Medulla oblongata (tissue), 1 donor: Measurements from ENCODE around the gene RNASEH2C.
"Not testable (repeated sequence)": the region's sequence is repeated elsewhere in the genome, so short reads cannot be mapped to it uniquely, and the experiment has no call there.

Source experiments
- DNase-seq: peaks from one replicate; pipeline ENCODE4 v3.0.0-alpha.2; 2015; ENCODE audit errors: extremely low spot score

The RNASEH2C gene

DNA sequence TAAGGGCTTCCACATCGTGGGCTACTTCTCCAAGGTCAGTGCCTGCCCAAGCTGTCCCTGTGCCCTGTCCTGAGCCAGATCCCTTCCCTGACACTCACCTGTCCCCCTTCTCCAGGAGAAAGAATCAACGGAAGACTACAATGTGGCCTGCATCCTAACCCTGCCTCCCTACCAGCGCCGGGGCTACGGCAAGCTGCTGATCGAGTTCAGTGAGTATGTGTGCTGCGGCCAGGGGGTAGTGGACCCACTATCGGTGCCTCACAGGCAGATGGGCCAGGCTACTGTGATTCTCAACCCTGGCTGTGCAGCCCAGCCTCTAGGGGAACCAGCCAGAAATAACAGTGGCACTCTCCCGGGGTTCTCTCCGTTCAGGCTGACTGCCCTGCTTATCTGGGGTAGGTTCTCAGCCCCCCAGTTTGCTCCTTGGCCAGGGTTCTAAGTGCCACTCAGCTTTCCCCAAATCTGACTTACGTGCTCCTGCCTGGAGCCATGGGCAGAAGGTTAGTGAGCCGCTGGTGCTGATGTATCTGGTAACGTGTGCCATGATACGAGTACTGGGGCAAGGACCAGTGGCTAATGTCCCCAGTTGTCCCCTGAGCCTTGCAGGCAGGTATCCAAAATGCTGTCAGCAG, 3.7 kb downstream of the RNASEH2C start:
- DNase-seq: no peak

DNA sequence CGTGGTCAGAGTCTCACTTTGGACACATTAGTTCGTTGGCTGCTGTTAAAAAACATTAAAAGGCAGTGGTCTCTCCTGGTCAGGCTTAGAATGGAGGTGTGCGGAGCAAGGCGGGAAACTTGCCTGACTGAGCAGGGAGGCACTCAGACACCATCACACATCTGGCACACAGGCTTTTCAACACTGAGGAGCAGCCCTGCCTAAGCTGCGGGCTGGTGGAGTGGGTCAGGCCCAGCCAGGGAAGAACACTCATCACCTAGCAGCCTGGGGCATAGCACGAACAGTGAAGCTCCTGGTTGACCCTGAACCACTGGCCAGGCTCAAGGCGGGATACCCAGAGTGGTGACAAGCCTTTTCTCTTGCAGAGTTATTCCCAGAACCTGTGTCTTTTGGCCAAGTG, 4.3 kb downstream of the RNASEH2C start:
- DNase-seq: no peak

DNA sequence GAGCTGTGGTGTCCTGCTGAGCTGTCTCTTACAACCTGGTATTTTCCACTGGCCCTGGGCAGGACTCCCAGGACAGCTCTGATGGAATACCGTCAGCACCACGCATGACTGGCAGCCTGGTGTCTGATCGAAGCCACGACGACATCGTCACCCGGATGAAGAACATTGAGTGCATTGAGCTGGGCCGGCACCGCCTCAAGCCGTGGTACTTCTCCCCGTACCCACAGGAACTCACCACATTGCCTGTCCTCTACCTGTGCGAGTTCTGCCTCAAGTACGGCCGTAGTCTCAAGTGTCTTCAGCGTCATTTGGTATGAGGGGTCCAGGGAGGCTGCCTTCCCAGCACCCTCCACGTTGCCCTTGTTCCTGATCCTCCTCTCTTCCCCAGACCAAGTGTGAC, 6.2 kb downstream of the RNASEH2C start:
- no peak for DNase-seq

DNA sequence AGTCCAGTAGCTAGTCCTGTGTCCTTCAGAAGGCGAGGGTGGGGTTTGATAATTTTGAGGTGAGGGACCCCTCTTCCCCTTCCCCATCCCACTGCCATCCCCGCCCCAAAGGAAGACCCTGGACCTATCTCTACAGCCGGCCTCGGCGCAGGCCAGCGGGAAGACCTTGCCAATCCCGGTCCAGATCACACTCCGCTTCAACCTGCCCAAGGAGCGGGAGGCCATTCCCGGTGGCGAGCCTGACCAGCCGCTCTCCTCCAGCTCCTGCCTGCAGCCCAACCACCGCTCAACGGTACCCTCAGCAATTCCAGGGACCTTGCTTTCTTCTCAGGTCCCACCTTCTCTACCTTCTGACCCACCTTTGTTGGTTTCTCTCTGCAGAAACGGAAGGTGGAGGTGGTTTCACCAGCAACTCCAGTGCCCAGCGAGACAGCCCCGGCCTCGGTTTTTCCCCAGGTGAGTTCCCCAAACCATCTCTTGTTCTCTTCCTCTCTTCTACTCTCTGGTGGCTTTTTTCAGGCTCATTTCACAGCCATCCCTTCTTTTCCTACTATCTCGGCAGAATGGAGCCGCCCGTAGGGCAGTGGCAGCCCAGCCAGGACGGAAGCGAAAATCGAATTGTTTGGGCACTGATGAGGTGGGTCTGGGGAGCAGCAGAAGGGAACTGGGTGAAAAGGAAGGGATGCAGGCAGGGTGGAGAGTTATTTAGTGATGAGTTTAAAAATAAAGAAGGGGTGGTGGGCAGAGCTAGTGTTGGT, 7.2 kb downstream of the RNASEH2C start:
- no peak for DNase-seq

DNA sequence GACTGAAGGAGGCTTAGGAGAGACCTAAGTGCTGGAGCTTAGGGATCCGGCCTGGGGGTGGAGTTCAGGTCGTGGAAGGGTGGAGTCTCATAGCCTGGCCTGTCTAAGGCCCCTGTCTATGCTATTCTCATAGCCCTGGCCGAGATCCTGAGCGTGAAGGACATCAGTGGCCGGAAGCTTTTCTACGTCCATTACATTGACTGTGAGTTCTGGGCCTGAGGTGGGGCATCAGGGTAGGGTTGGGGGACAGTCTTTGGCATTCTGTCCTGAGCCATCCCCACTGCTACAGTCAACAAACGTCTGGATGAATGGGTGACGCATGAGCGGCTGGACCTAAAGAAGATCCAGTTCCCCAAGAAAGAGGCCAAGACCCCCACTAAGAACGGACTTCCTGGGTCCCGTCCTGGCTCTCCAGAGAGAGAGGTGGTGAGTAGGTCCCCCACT, 7.9 kb downstream of the RNASEH2C start:
- DNase-seq: no peak

DNA sequence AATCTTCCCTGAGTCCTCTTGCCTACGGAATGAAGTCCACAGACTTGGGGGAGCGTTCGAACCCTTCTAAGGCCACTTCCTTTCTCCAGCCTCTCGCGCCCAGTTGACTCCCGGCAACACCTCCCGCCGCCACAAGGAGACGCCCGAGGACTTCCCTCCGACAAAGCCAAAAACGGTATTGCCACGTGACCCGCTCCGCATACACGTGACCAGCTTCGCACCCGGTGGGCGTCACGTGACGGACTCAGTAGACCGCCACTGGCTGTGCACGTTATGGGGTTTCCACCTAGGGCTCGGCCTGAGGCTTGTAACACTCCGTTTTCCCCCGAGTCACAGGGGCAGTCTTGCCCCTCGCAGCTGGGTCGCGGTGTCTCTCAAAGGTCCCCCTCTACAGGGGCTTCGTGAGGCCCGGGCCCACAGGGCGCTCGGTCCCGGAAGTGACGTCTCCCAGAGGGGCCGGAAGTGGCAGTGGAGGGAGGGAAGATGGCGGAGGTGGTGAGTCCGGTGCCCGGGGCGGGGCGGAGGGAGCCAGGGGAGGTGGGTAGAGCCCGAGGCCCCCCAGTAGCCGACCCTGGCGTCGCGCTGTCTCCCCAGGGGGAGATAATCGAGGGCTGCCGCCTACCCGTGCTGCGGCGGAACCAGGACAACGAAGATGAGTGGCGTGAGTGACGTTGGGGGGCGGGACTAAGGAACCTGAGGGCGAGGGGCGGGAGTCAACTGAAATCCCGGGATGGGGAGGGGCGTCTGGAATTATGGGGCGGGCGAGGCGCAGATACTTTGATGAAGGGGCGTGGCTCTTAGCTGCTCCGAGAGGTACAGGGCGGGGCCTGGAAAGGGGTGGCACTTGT, 8.6 kb downstream of the RNASEH2C start, which contains the start of gene KAT5:
Gene KAT5, plus strand, starts transcription at position 468 of the 848 bp plus-strand sequence. Its CDS starts 16 bp downstream, at position 484.
- peak; percentile 98 for DNase-seq

DNA sequence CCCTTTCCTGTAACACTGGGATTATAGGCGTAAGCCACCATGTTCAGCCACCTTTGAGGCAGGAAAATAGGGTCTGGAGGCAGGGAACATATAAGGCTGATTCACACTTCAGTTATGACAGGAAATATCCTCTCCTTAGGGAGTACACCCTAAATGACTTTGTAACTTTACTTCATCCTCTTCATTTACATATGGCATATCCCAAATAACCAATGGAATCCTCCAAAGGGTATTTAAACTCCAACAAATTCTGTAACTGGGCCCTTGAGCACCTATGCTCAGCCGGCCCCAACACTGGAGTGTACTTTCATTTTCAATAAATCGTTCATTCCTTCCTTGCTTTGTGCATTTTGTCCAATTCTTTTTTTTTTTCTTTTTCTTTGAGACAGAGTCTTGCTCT, 10.2 kb downstream of the RNASEH2C start:
- no peak for DNase-seq

DNA sequence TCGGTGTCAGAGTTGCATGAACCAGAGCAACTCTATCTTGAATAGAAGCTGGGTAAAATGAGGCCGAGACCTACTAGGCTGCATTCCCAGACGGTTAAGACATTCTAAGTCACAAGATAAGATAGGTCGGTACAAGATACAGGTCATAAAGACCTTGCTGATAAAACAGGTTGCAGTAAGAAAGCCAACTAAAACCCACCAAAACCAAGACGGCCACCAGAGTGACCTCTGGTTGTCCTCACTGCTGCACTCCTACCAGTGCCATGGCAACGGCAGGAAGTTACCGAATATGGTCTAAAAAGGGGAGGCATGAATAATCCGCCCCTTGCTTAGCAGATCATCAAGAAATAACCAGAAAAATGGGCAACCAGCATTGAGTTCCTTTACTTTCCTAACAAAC, 10.9 kb downstream of the RNASEH2C start:
- no peak for DNase-seq

DNA sequence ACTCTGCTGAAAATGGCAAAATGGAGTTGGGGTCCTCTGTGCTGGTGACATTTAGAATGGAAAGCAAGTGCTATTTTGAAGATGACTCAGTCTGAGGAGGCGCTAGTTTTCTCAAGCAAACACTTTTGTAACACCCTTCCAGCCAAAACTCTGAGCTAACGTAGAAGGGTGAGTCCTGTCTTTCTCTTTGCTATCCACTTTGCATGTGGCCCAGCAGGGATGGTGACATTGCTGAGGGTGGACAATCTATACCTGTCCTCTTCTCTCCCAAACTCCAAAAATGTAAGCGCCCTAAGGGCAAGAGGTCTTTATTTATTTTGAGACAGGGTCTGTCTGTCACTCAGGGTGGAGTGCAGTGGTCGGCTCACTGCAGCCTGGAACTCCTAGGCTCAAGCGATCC, 12.1 kb downstream of the RNASEH2C start:
- no peak for DNase-seq

DNA sequence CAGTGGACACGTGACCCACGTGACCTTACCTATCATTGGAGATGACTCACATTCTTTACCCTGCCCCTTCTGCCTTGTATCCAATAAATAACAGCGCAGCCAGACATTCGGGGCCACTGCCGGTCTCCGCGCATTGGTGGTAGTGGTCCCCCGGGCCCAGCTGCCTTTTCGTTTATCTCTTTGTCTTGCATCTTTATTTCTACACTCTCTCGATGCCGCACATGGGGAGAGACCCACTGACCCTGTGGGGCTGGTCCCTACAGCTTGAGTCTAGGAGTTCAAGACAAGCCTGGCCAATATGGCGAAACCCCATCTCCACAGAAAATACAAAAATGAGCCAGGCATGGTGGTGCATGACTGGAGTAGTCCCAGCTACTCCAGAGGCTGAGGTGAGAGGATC, 13.6 kb downstream of the RNASEH2C start:
- DNase-seq: not testable (repeated sequence)

DNA sequence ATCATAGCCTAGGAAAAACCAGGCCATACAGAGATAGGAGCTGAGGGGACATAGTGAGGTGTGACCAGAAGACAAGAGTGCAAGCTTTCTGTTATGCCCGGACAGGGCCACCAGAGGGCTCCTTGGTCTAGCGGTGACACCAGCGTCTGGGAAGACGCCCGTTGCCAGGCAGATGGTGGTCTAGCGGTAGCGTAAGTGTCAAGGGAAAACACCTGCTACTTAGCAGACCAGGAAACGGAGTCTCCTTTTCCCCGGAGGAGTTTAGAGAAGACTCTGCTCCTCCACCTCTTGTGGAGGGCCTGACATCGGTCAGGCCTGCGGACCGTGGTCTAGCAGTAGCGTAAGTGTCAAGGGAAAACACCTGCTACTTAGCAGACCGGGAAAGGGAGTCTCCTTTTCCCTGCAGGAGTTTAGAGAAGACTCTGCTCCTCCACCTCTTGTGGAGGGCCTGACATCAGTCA, 14.3 kb downstream of the RNASEH2C start:
- peak; percentile 52 for DNase-seq

DNA sequence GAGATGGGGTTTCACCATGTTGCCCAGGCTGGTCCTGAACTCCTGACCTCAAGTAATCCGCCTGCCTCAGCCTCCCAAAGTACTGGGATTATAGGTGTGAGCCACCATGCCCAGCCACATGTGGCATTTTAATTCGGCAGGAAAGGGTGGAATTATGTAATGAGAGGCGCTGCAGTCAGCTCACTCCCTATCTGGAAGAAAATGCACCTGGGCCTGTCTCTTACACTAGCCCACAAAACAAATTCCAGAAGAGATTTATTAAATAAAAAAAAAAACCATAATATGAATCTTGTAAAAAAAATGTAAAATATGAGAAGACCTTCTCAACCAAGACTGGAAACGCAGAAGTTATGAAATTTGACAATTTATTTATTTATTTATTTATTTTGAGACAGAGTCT, 16.8 kb downstream of the RNASEH2C start:
- DNase-seq: no peak

DNA sequence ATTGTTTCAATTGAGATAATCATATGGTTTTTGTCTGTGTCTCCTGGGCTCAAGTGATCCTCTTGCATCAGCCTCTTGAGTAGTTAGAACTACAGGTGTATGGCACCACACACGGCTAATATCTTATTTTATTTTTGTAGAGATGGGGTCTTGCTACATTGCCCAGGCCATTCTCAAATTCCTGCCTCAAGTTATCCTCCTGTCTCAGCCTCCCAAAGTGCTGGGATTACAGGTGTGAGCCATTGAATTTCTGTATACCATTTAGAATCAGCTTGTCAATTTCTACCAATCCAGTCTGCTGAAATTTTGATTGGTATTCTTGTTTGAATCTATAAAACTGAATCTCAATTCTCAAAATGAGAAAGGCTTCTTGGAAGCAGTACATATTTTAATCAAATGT, 18.9 kb downstream of the RNASEH2C start:
- DNase-seq: no peak

DNA sequence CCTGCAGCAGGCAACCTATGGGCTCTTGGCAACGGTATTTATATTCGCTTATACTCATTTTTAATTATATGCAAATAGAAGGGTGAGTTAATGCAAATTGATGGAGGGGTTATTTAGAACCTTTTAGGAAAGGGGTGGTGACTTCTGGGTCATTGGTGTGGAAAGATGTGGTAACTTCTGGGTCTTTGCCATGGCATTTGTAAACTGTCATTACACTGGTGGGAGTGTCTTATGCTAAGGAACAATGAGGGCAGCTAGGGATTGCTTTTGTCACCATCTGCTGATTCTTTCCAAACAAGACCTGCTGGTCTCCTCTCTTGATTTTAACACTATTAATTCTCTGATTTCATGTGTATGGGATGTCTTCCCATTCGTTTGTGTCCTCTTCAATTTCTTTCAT, 20.2 kb downstream of the RNASEH2C start:
- DNase-seq: no peak

DNA sequence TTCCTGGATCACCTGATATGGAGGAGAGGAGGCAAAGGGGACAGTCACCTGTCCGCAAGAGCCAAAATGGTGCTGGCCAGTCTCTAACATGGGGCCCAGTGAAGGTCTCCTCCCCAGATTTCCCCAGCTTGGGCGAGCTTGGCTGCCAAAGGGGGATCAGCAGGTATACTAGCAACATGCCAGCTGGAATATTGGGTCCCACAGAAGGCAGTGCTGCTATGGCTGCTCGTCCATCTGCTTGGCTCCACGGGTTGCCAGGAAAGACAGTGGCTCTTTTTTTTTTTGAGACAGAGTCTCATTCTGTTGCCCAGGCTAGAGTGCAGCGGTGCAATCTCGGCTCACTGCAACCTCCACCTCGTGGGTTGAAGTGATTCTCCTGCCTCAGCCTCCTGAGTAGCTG, 21.3 kb downstream of the RNASEH2C start:
- no peak for DNase-seq

DNA sequence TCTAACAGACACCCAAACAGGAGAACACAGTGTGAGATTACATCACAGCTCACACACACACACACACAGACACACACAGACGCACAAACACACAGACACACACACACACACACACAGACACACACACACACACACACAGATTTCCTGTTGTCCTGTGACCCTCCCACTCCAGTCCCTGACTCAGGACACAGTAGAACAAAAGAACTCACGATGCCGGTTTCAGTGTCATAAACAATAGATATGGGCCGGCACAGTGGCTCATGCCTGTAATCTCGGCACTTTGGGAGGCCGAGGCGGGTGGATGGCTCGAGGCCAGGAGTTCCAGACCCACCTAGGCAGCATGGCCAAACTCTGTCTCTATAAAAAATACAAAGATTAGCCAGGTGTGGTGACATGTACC, 22.4 kb downstream of the RNASEH2C start:
- no peak for DNase-seq

DNA sequence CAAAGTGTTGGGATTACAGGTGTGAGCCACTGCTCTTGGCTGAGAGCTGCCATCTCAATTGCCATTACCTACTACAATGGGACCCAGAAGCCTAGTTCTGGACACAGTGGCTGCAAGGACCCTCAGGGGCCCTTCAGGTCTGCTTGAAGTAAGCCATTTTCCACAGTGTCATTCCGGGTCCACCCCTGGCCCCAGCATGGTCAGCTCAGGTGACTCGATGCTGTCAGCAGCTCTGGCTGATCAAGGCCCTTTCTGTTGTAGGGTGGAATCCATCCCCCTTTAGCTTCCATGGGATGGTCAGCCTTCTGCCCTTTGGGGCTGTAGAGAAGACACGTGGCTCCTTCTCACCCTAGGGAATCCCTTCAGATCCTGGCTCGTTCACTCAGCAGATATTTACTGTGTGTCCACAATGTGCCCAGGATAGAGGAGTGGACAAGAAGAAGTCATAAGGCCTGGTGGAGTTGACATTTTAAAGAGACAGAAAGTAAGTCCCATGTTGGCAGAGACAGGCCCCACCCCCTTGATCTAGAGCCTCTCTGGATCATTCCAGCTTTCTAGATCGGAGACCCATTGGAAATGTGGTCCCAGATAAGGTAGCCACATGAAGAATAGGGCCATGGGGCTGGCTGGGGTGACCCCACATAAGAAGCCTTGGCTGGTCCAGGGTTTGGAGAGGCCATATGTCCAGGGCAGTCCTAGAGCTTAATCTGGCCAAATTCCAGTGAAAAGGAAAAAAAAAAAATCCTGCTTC, 23.6 kb downstream of the RNASEH2C start:
- DNase-seq: no peak

DNA sequence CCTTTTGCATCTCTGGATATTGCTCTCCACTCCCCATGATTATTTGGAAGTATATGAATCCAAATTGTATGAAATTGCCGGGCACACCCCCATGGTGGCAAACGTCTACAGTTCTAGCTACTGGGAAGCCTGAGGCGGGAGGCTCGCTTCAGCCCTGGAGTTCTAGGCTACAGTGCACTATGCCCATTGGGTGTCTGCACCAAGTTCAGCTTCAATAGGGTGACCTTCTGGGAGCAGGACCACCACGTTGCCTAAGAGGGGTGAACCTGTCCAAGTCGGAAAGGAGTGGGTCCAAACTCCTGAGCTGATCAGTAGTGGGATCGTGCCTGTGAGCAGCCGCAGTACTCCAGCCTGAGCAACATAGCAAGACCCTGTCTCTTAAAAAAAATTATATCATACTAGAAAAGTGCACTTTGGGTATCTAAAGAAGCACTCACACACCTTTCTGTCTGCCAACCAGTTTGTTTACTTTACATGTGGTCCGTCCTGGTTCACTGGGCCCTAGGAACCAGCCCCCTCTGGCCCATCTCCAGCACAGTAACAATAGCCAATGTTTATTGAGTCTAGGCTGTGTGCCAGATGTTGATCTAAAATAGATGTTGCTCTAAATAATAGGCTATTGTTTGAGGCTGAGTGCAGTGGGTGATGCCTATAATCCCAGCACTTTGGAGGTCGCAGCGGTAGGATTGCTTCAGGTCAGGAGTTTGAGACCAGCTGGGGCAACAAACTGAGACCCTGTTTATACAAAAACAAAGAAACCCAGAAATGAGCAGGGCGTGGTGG, 24.9 kb downstream of the RNASEH2C start:
- DNase-seq: peak; percentile 76

DNA sequence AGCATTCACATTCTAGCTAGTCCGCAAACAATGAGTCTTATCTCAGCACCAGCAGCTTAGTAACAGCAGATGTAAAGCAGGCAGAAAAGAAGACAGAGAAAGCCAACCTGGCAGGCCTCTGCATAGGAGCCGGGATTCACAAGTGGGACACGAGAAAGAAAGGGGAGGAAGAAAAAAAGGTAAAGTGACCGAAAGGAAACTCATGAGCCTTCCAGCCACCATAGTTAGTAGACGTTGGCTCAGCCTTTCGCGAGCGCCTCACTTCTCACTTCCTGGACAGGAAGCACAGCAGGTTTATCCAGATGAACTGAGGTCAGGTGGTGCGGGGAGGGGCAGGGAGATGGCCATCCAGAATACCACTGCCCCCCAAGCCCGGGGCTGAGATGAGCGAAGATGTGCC, 28.2 kb downstream of the RNASEH2C start:
- DNase-seq: no peak

DNA sequence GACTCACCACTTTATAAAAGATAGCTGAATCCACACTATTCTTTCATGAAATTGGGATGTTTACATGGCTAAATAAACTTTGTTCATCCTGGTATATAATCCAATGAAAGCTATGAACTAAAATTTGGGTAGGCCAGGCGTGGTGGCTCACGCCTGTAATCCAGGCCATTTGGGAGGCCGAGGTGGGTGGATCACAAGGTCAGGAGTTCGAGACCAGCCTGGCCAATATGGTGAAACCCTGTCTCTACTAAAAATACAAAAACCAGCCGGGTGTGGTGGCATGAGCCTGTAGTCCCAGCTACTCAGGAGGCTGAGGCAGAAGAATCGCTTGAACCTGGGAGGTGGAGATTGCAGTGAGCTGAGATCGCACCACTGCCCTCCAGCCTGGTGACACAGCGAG, 28.8 kb downstream of the RNASEH2C start:
- not testable (repeated sequence) for DNase-seq

DNA sequence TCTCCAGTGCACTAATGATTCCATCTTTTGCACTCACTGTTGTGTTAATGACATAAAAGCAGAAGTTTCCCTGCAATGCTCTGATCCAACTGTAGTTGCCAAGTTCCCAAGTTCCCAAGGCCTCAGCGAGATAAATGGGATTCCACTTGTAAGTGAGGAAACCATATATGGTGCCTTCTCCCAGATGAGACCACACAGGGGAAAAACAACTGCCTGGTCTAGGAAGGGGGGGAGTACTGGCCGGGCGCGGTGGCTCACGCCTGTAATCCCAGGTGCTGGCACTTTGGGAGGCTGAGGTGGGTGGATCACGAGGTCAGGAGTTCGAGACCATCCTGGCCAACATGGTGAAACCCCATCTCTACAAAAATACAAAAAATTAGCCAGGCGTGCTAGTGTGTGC, 34.6 kb downstream of the RNASEH2C start:
- no peak for DNase-seq
